Measurements from ENCODE around the gene FGF12. TPM values are rescaled to one million over a fixed set of nuclear protein-coding genes. Genes with fewer than 3 reads are reported as not detected.

Gene FGF12
- total RNA-seq, 2 experiments from 2014 or later = not detected

- no peaks in the 10 kb centered on the region for H3K27me3 Mint-ChIP-seq
- H3K4me3 Mint-ChIP-seq = no peak overlapping the region
- POLR2A ChIA-PET = no interaction called here
- H3K36me3 Mint-ChIP-seq (ENCODE audit: low read depth) = no peaks in the 10 kb centered on the region
- H3K4me1 Mint-ChIP-seq = no peaks in the 10 kb centered on the region
- no peaks in the 10 kb centered on the region for H3K9me3 Mint-ChIP-seq
- H3K27ac Mint-ChIP-seq = no peak overlapping the region
- CTCF ChIA-PET = no interaction called here
- no peak for DNase-seq
Measured at GRCh38 chr3:192652727-192653126, 74.6 kb downstream of the FGF12 start.

GRCh38 chr3:192651836-192652512, 75.4 kb downstream of the FGF12 start:
- POLR2A ChIA-PET = no interaction called here
- no peaks in the 10 kb centered on the region for H3K36me3 Mint-ChIP-seq (ENCODE audit: low read depth)

GRCh38 chr3:192645437-192645836, 81.9 kb downstream of the FGF12 start:
- no peak for DNase-seq
- CTCF ChIA-PET = no interaction called here

More at GRCh38 chr3:192651836-192652512, 75.4 kb downstream of the FGF12 start:
- H3K4me1 Mint-ChIP-seq = no peaks in the 10 kb centered on the region
- no peak overlapping the region for H3K4me3 Mint-ChIP-seq
- H3K9me3 Mint-ChIP-seq = no peaks in the 10 kb centered on the region
- CTCF ChIA-PET = no interaction called here
- no peak overlapping the region for H3K27ac Mint-ChIP-seq
- no peak for DNase-seq
- H3K27me3 Mint-ChIP-seq = no peaks in the 10 kb centered on the region

GRCh38 chr3:192642651-192643050, 84.7 kb downstream of the FGF12 start:
- no peaks in the 10 kb centered on the region for H3K4me1 Mint-ChIP-seq
- H3K9me3 Mint-ChIP-seq = no peaks in the 10 kb centered on the region
- no peaks in the 10 kb centered on the region for H3K27me3 Mint-ChIP-seq
- CTCF ChIA-PET = no interaction called here
- POLR2A ChIA-PET = no interaction called here
- H3K4me3 Mint-ChIP-seq = no peak overlapping the region
- no peak overlapping the region for H3K27ac Mint-ChIP-seq
- H3K36me3 Mint-ChIP-seq (ENCODE audit: low read depth) = no peaks in the 10 kb centered on the region
- no peak for DNase-seq

More at GRCh38 chr3:192645437-192645836, 81.9 kb downstream of the FGF12 start:
- Mint-ChIP-seq H3K36me3 (ENCODE audit: low read depth) (no peaks in the 10 kb centered on the region), H3K4me3 (no peak overlapping the region), H3K27ac (no peak overlapping the region), H3K4me1 (no peaks in the 10 kb centered on the region), H3K9me3 (no peaks in the 10 kb centered on the region), H3K27me3 (no peaks in the 10 kb centered on the region)
- POLR2A ChIA-PET = no interaction called here

- ChIA-PET CTCF (interaction anchor here (0.9 kb wide), 1 partner anchor 605 kb away, joined by 4 read pairs; no protein-coding TSS in a partner anchor), POLR2A (no interaction called here)
- Mint-ChIP-seq H3K9me3 (no peaks in the 10 kb centered on the region), H3K36me3 (ENCODE audit: low read depth) (no peaks in the 10 kb centered on the region), H3K27me3 (no peaks in the 10 kb centered on the region), H3K27ac (no peak overlapping the region), H3K4me3 (no peak overlapping the region), H3K4me1 (no peaks in the 10 kb centered on the region)
- DNase-seq = no peak
Measured at GRCh38 chr3:192641919-192642318, 85.4 kb downstream of the FGF12 start.

GRCh38 chr3:192639987-192640386, 87.4 kb downstream of the FGF12 start:
- Mint-ChIP-seq H3K4me3 (no peak overlapping the region), H3K9me3 (no peaks in the 10 kb centered on the region), H3K27ac (no peak overlapping the region), H3K27me3 (no peaks in the 10 kb centered on the region), H3K36me3 (ENCODE audit: low read depth) (no peaks in the 10 kb centered on the region), H3K4me1 (no peaks in the 10 kb centered on the region)
- CTCF ChIA-PET = no interaction called here
- POLR2A ChIA-PET = no interaction called here
- no peak for DNase-seq

- Mint-ChIP-seq H3K36me3 (ENCODE audit: low read depth) (no peaks in the 10 kb centered on the region), H3K27me3 (no peaks in the 10 kb centered on the region), H3K27ac (no peak overlapping the region), H3K9me3 (no peaks in the 10 kb centered on the region), H3K4me1 (no peaks in the 10 kb centered on the region), H3K4me3 (no peak overlapping the region)
- ChIA-PET POLR2A (no interaction called here), CTCF (no interaction called here)
- DNase-seq = no peak
Measured at GRCh38 chr3:192637803-192638202, 89.5 kb downstream of the FGF12 start.

GRCh38 chr3:192636517-192637444, 90.6 kb downstream of the FGF12 start:
- no peaks in the 10 kb centered on the region for H3K27me3 Mint-ChIP-seq
- DNase-seq = no peak
- ChIA-PET CTCF (no interaction called here), POLR2A (no interaction called here)
- no peaks in the 10 kb centered on the region for H3K9me3 Mint-ChIP-seq
- no peaks in the 10 kb centered on the region for H3K36me3 Mint-ChIP-seq (ENCODE audit: low read depth)
- H3K4me3 Mint-ChIP-seq = no peak overlapping the region
- H3K27ac Mint-ChIP-seq = no peak overlapping the region
- no peaks in the 10 kb centered on the region for H3K4me1 Mint-ChIP-seq

GRCh38 chr3:192629429-192629828, 97.9 kb downstream of the FGF12 start:
- DNase-seq = no peak
- Mint-ChIP-seq H3K27me3 (no peaks in the 10 kb centered on the region), H3K36me3 (ENCODE audit: low read depth) (no peaks in the 10 kb centered on the region), H3K4me3 (no peak overlapping the region), H3K4me1 (no peaks in the 10 kb centered on the region), H3K9me3 (no peaks in the 10 kb centered on the region), H3K27ac (no peak overlapping the region)
- POLR2A ChIA-PET = no interaction called here
- CTCF ChIA-PET = no interaction called here

GRCh38 chr3:192621909-192622308, 105.4 kb downstream of the FGF12 start:
- Mint-ChIP-seq H3K27me3 (peaks cover 2% of the 10 kb centered on the region), H3K36me3 (ENCODE audit: low read depth) (no peaks in the 10 kb centered on the region), H3K4me1 (no peaks in the 10 kb centered on the region), H3K9me3 (no peaks in the 10 kb centered on the region), H3K27ac (no peak overlapping the region), H3K4me3 (no peak overlapping the region)
- DNase-seq = no peak
- POLR2A ChIA-PET = no interaction called here
- CTCF ChIA-PET = no interaction called here

GRCh38 chr3:192620275-192620674, 107.1 kb downstream of the FGF12 start:
- Mint-ChIP-seq H3K27me3 (peaks cover 2% of the 10 kb centered on the region), H3K9me3 (no peaks in the 10 kb centered on the region), H3K4me3 (no peak overlapping the region), H3K36me3 (ENCODE audit: low read depth) (no peaks in the 10 kb centered on the region), H3K4me1 (no peaks in the 10 kb centered on the region), H3K27ac (no peak overlapping the region)
- no peak for DNase-seq
- ChIA-PET POLR2A (interaction anchor here (0.7 kb wide), 1 partner anchor 572 kb away, joined by 3 read pairs; no protein-coding TSS in a partner anchor), CTCF (no interaction called here)

GRCh38 chr3:192611411-192611810, 115.9 kb downstream of the FGF12 start:
- POLR2A ChIA-PET = no interaction called here

GRCh38 chr3:192608726-192609600, 118.4 kb downstream of the FGF12 start:
- ChIA-PET POLR2A (no interaction called here), CTCF (no interaction called here)
- H3K4me1 Mint-ChIP-seq = no peaks in the 10 kb centered on the region
- no peaks in the 10 kb centered on the region for H3K36me3 Mint-ChIP-seq (ENCODE audit: low read depth)
- DNase-seq = no peak
- no peaks in the 10 kb centered on the region for H3K9me3 Mint-ChIP-seq
- H3K27ac Mint-ChIP-seq = no peak overlapping the region
- H3K27me3 Mint-ChIP-seq = peaks cover 1% of the 10 kb centered on the region
- no peak overlapping the region for H3K4me3 Mint-ChIP-seq

More at GRCh38 chr3:192611411-192611810, 115.9 kb downstream of the FGF12 start:
- CTCF ChIA-PET = no interaction called here
- Mint-ChIP-seq H3K9me3 (no peaks in the 10 kb centered on the region), H3K36me3 (ENCODE audit: low read depth) (no peaks in the 10 kb centered on the region), H3K4me3 (no peak overlapping the region), H3K27me3 (peaks cover 1% of the 10 kb centered on the region), H3K4me1 (no peaks in the 10 kb centered on the region), H3K27ac (no peak overlapping the region)
- DNase-seq = no peak
